HG03565 (cell line): ENCODE data around the gene MYH7B.

Source experiments
- ATAC-seq: cut with Tn5 transposase; IDR thresholded peaks from one replicate; pipeline ENCODE4 v1.9.1; 2021; ENCODE audit warnings: mild to moderate bottlenecking, moderate library complexity; ENCODE audit not compliant: unreplicated experiment

The MYH7B gene

GRCh38 chr20:34955231-34956040 lies at the start of gene MYH7B, which contains the start of gene GSS:
Gene MYH7B (plus strand): TSS chr20:34955868. CDS start chr20:34978006, 22,138 bp downstream.
Gene GSS (minus strand): TSS chr20:34955806. CDS start chr20:34951852, 3,954 bp downstream.
- ATAC-seq = peak; percentile 85

GRCh38 chr20:34907616-34908469 lies 47.8 kb upstream of the MYH7B start:
- no peak for ATAC-seq

GRCh38 chr20:34915131-34915530 lies 40.5 kb upstream of the MYH7B start:
- ATAC-seq = no peak

GRCh38 chr20:34915749-34916455 lies 39.8 kb upstream of the MYH7B start:
- no peak for ATAC-seq

- ATAC-seq = no peak
Observed at GRCh38 chr20:34916774-34917354, 38.8 kb upstream of the MYH7B start.

- ATAC-seq = no peak
Observed at GRCh38 chr20:34920055-34920454, 35.6 kb upstream of the MYH7B start.

GRCh38 chr20:34921436-34921835 lies 34.2 kb upstream of the MYH7B start:
- no peak for ATAC-seq

GRCh38 chr20:34922654-34923381 lies 32.9 kb upstream of the MYH7B start:
- no peak for ATAC-seq

- no peak for ATAC-seq
Observed at GRCh38 chr20:34923414-34923813, 32.3 kb upstream of the MYH7B start.

- ATAC-seq = no peak
Observed at GRCh38 chr20:34925341-34925740, 30.3 kb upstream of the MYH7B start.

GRCh38 chr20:34925981-34926380 lies 29.7 kb upstream of the MYH7B start:
- no peak for ATAC-seq

- ATAC-seq = no peak
Observed at GRCh38 chr20:34926581-34926980, 29.1 kb upstream of the MYH7B start.

- no peak for ATAC-seq
Observed at GRCh38 chr20:34927736-34928135, 27.9 kb upstream of the MYH7B start.

GRCh38 chr20:34928411-34928810 lies 27.3 kb upstream of the MYH7B start:
- ATAC-seq = no peak

GRCh38 chr20:34931771-34932170 lies 23.9 kb upstream of the MYH7B start:
- no peak for ATAC-seq

GRCh38 chr20:34938466-34939163 lies 17.1 kb upstream of the MYH7B start:
- ATAC-seq = no peak

- no peak for ATAC-seq
Observed at GRCh38 chr20:34940081-34940481, 15.6 kb upstream of the MYH7B start.

- ATAC-seq = no peak
Observed at GRCh38 chr20:34941226-34941625, 14.4 kb upstream of the MYH7B start.

- ATAC-seq = no peak
Observed at GRCh38 chr20:34942301-34942700, 13.4 kb upstream of the MYH7B start.
